ENCODE data around the gene VIM.

GRCh38 chr10:17219024-17219423 is 9.0 kb upstream of the VIM start:
- TF ChIP-seq POLR2AphosphoS5 (IDR thresholded peaks at IDR 0.05) (no peak), CTCF (IDR thresholded peaks at IDR 0.05) (no peak), POLR2A (IDR thresholded peaks at IDR 0.05) (no peak)
